Neural cell (in vitro differentiated cells): ENCODE results near the gene SAMD4A. TPM values are rescaled to one million over a fixed set of nuclear protein-coding genes. Genes with fewer than 3 reads are reported as not detected.

Source experiments
- H2AFZ ChIP-seq: fragments of 200-600, 300-800 bp; sonication (generic), shearing (Covaris generic); 2 replicates; pipeline ENCODE4 v1.6.0; 2014; ENCODE audit warnings: low read depth, mild to moderate bottlenecking, antibody characterized with exemption, low read length, moderate library complexity
- H3F3A ChIP-seq: fragments of 200-600 bp; shearing (Covaris generic); 2 replicates; pipeline ENCODE4 v1.6.1; 2016; ENCODE audit warnings: mild to moderate bottlenecking, moderate library complexity, mixed read lengths, antibody characterized with exemption, low read length; ENCODE audit not compliant: insufficient read depth, poor library complexity, severe bottlenecking
- H3K27ac ChIP-seq: fragments of 200-600, 300-800 bp; sonication (generic), shearing (Covaris generic); 2 replicates; pipeline ENCODE4 v1.5.1; 2014; ENCODE audit warnings: mild to moderate bottlenecking, low read length, moderate library complexity
- H3K27me3 ChIP-seq: fragments of 300-800, 200-600 bp; sonication (generic), shearing (Covaris generic); 2 replicates; pipeline ENCODE4 v1.6.0; 2014; ENCODE audit warnings: mild to moderate bottlenecking, low read depth, low read length, moderate library complexity; ENCODE audit not compliant: insufficient read depth
- H3K36me3 ChIP-seq: fragments of 300-800, 200-600 bp; sonication (generic), shearing (Covaris generic); 2 replicates; pipeline ENCODE4 v1.5.1; 2014; ENCODE audit warnings: mild to moderate bottlenecking, antibody characterized with exemption, low read length, moderate library complexity; ENCODE audit not compliant: insufficient read depth
- H3K4me2 ChIP-seq: fragments of 300-800, 200-600 bp; sonication (generic), shearing (Covaris generic); 2 replicates; pipeline ENCODE4 v1.6.0; 2014; ENCODE audit warnings: mild to moderate bottlenecking, low read length
- H3K4me3 ChIP-seq: fragments of 300-800, 200-600 bp; sonication (generic), shearing (Covaris generic); 2 replicates; pipeline ENCODE4 v1.5.1; 2014; ENCODE audit warnings: mild to moderate bottlenecking, low read length, moderate library complexity
- H3K79me2 ChIP-seq: fragments of 200-600 bp; shearing (Covaris generic); replicated peaks from 2 replicates; pipeline ENCODE4 v1.6.0; 2014; ENCODE audit warnings: mild to moderate bottlenecking, low read length, moderate library complexity; ENCODE audit not compliant: insufficient read depth
- H3K9ac ChIP-seq: fragments of 300-800, 200-600 bp; sonication (generic), shearing (Covaris generic); 2 replicates; pipeline ENCODE4 v1.6.1; 2016; ENCODE audit warnings: mild to moderate bottlenecking, low read length, mixed read lengths
- H3K9me2 ChIP-seq: fragments of 200-600 bp; shearing (Covaris generic); 2 replicates; pipeline ENCODE4 v1.6.1; 2016; ENCODE audit warnings: mild to moderate bottlenecking, low read length, mixed read lengths; ENCODE audit not compliant: insufficient read depth
- H3K9me3 ChIP-seq: fragments of 200-600, 300-800 bp; sonication (generic), shearing (Covaris generic); 2 replicates; pipeline ENCODE4 v1.6.1; 2016; ENCODE audit warnings: mild to moderate bottlenecking, mixed run types, low read length, moderate library complexity, mixed read lengths
- H4K20me1 ChIP-seq: fragments of 200-600 bp; shearing (Covaris generic); 2 replicates; pipeline ENCODE4 v1.6.1; 2016; ENCODE audit warnings: mild to moderate bottlenecking, mixed run types; ENCODE audit not compliant: insufficient read depth
- CTCF ChIP-seq: fragments of 450-650 bp; IDR thresholded peaks from 2 replicates; pipeline ENCODE4 v1.5.1; 2014; ENCODE audit warnings: antibody characterized with exemption, mild to moderate bottlenecking, moderate library complexity; ENCODE audit not compliant: poor library complexity, severe bottlenecking
- EP300 ChIP-seq: fragments of 450-650 bp; conservative IDR thresholded peaks from 2 replicates; pipeline ENCODE4 v1.6.1; 2014; ENCODE audit warnings: antibody characterized with exemption, mild to moderate bottlenecking, moderate library complexity; ENCODE audit not compliant: poor library complexity, severe bottlenecking
- EZH2 ChIP-seq: fragments of 200-600, 300-800 bp; shearing (Covaris generic), sonication (generic); IDR thresholded peaks from 2 replicates; pipeline ENCODE4 v1.6.1; 2014; ENCODE audit warnings: antibody characterized with exemption, low read length, borderline replicate concordance, mild to moderate bottlenecking; ENCODE audit not compliant: insufficient read depth, poor library complexity, severe bottlenecking
- MXI1 ChIP-seq: fragments of 450-650 bp; conservative IDR thresholded peaks from 2 replicates; pipeline ENCODE4 v1.6.1; 2014; ENCODE audit warnings: antibody characterized with exemption, mild to moderate bottlenecking; ENCODE audit not compliant: poor library complexity, severe bottlenecking
- POLR2AphosphoS5 ChIP-seq: IDR thresholded peaks from 2 replicates; pipeline ENCODE4 v1.6.1; 2012
- RAD21 ChIP-seq: fragments of 450-650 bp; conservative IDR thresholded peaks from 2 replicates; pipeline ENCODE4 v1.6.1; 2014; ENCODE audit warnings: antibody characterized with exemption, mild to moderate bottlenecking, moderate library complexity
- REST ChIP-seq: IDR thresholded peaks from 2 replicates; pipeline ENCODE4 v1.6.1; 2012; ENCODE audit warnings: borderline replicate concordance
- SMC3 ChIP-seq: fragments of 450-650 bp; conservative IDR thresholded peaks from 2 replicates; pipeline ENCODE4 v1.6.1; 2014; ENCODE audit warnings: antibody characterized with exemption, mild to moderate bottlenecking, moderate library complexity; ENCODE audit not compliant: poor library complexity
- TAF1 ChIP-seq: IDR thresholded peaks from 2 replicates; pipeline ENCODE4 v1.6.1; 2012; ENCODE audit warnings: low read depth
- polyA plus RNA-seq: library from polyadenylated mRNA; depleted of rRNA; stranded (reverse); fragments of >200 nt; gene quantifications from 2 replicates; pipeline ENCODE4 v1.2.3, GENCODE V29; 2014

SAMD4A gene
- polyA plus RNA-seq, 1 donor from 2014 or later = 1.0 TPM

- no peaks in the 10 kb centered on the region for H3K79me2 ChIP-seq
- H3K4me3 ChIP-seq = no peak overlapping the region
- H3K4me2 ChIP-seq = no peak overlapping the region
- no peak overlapping the region for H3K9ac ChIP-seq
- no peaks in the 10 kb centered on the region for H4K20me1 ChIP-seq
- no peak overlapping the region for H2AFZ ChIP-seq
- H3K9me2 ChIP-seq = no peaks in the 10 kb centered on the region
- TF ChIP-seq EP300 = no peak
- H3K27ac ChIP-seq = no peak overlapping the region
- H3K36me3 ChIP-seq = no peaks in the 10 kb centered on the region
- H3F3A ChIP-seq = no peaks in the 10 kb centered on the region
- H3K27me3 ChIP-seq = no peaks in the 10 kb centered on the region
- no peaks in the 10 kb centered on the region for H3K9me3 ChIP-seq
Measured at GRCh38 chr14:54597795-54598443, 31.0 kb downstream of the SAMD4A start.

GRCh38 chr14:54599966-54600716 lies 33.2 kb downstream of the SAMD4A start:
- Histone ChIP-seq H4K20me1 (no peaks in the 10 kb centered on the region), H3K79me2 (no peaks in the 10 kb centered on the region), H2AFZ (no peak overlapping the region), H3K9me2 (no peaks in the 10 kb centered on the region), H3K4me2 (no peak overlapping the region), H3K9ac (no peak overlapping the region), H3K27ac (no peak overlapping the region), H3K9me3 (no peaks in the 10 kb centered on the region), H3K36me3 (no peaks in the 10 kb centered on the region), H3K4me3 (no peak overlapping the region), H3F3A (no peaks in the 10 kb centered on the region), H3K27me3 (no peaks in the 10 kb centered on the region)
- TF ChIP-seq POLR2AphosphoS5 (no peak), SMC3 (no peak), CTCF (no peak), RAD21 (no peak), EZH2 (no peak), REST (no peak), TAF1 (no peak), EP300 (no peak), MXI1 (no peak)
